PFSK-1 (cell line): ENCODE measurements around the gene SCRT2.

ENCODE experiments used
- POLR2AphosphoS5 ChIP-seq: IDR thresholded peaks from 2 replicates; pipeline ENCODE4 v1.6.1; 2012; ENCODE audit warnings: low read depth, mild to moderate bottlenecking, control low read depth, low read length, moderate library complexity
- REST ChIP-seq, 2 experiments: IDR thresholded peaks; 2 replicates each; pipeline versions ENCODE4 v1.6.1 to v1.8.0; 2011 to 2012; ENCODE audit warnings: low read depth in 2 of 2, low read length in 2 of 2, control low read depth in 1 of 2, inconsistent platforms in 1 of 2, mild to moderate bottlenecking in 1 of 2, moderate library complexity in 1 of 2; ENCODE audit not compliant: insufficient read depth in 1 of 2

GRCh38 chr20:638579-638978 is 37.0 kb downstream of the SCRT2 start:
- TF ChIP-seq POLR2AphosphoS5 (no peak), REST (IDR thresholded peaks at IDR 0.05; ENCODE audit: insufficient read depth in 1 of 2, low read depth in 2 of 2, low read length in 2 of 2) (no peak)
